ENCODE results near the gene RGS7BP.

The RGS7BP gene

DNA sequence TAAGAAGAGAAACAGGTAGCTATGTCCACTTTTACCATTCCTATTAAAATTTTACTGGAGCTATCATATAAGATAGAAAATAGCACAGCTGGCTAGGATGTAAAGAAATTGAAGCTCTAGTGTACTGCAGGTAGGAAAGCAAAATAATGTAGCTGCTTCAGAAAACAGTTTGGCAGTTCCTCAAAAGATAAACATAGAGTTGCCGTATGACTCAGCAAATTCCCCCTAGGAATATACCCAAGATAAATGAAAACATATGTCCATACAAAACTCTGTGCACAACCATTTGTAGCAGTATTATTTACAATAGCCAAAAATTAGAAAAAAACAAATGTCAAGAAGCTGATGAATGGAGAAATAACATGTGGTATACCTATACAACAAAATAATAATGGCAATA lies 119.9 kb downstream of the RGS7BP start:
- DNase-seq (ENCODE audit: insufficient read length, low spot score) (no peak), FAIRE-seq (no peak)
- no peak for TF ChIP-seq CTCF (IDR thresholded peaks at IDR 0.05; ENCODE audit: insufficient read depth, missing control alignments)

DNA sequence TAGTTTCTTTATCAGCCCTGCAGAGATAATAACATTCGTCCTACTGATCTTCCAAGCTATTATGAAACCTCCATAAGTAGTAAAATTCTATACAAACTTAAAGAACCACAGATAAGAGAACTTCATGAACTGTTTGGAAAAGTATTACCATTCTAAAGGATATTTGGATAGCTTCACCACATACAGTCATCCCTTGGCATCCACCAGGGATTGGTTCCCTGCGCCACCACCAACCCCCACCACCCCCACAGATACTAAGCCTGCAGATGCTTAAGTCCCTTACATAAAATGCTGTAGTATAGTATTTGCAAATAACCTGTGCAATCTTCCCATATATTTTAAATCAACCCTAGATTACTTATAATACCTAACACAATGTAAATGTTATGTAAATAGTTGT lies 123.1 kb downstream of the RGS7BP start:
- FAIRE-seq = no peak
- no peak for TF ChIP-seq CTCF (IDR thresholded peaks at IDR 0.05; ENCODE audit: insufficient read depth, missing control alignments)
- no peak for DNase-seq (ENCODE audit: insufficient read length, low spot score)

GRCh38 chr5:64629841-64630240 lies 124.0 kb downstream of the RGS7BP start:
- no peak for FAIRE-seq
- no peak for DNase-seq (ENCODE audit: insufficient read length, low spot score)
- no peak for TF ChIP-seq CTCF (IDR thresholded peaks at IDR 0.05; ENCODE audit: insufficient read depth, missing control alignments)

GRCh38 chr5:64632251-64632650 lies 126.4 kb downstream of the RGS7BP start:
- DNase-seq (ENCODE audit: insufficient read length, low spot score) = no peak
- no peak for FAIRE-seq
- no peak for TF ChIP-seq CTCF (IDR thresholded peaks at IDR 0.05; ENCODE audit: insufficient read depth, missing control alignments)

GRCh38 chr5:64634997-64635686 lies 129.3 kb downstream of the RGS7BP start:
- DNase-seq (ENCODE audit: insufficient read length, low spot score) = no peak
- peak; percentile 77 for TF ChIP-seq CTCF (IDR thresholded peaks at IDR 0.05; ENCODE audit: insufficient read depth, missing control alignments)
- FAIRE-seq = no peak

DNA sequence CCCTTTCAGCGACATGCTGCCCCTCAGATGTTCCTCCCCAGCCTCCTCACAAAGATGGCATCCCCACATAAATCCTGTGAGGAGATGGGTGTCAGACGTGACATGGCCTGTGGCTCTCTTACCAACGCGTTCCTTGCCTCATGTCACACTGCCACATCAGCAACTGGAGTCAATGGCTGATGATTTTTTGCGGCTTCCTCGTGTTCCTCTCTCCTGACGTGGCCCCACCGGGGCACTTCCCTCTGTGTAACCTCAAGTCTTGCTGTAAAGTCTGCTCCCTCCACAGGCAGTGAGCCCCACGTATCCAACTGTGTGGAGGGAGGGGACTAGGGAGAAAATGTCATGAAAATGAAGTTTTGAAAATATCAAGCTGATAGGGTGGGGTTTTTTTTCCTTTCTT lies 131.3 kb downstream of the RGS7BP start:
- DNase-seq (ENCODE audit: insufficient read length, low spot score) (no peak), FAIRE-seq (no peak)
- TF ChIP-seq CTCF (IDR thresholded peaks at IDR 0.05; ENCODE audit: insufficient read depth, missing control alignments) = no peak

DNA sequence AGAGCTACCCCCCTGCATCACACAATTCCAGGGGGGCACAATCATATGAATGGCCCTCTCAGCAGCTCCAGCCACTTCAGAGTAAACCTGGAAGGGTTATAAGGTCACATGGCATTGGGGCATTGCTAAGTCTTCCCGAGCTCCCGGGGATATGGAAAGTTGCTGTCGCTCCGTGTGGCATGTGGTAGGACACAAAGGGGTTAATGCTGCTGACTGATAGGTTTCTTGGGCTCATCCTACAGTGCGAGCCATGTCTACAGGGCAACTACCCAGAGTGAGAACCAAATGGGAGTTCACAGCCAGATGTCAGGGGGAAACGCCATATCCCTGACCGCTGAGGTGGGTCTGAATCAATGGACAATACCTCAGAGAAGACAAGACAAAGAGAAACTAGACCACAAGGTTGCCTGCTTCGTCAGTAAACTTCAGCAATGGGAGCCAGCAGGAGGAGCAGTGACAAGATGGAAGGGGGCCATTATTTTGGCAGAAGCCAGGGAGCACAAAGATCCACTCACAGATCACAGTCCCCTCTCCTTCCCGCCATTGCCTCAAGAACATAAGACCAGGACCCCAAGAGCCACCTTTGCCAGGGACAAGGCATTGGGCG lies 132.1 kb downstream of the RGS7BP start:
- no peak for TF ChIP-seq CTCF (IDR thresholded peaks at IDR 0.05; ENCODE audit: insufficient read depth, missing control alignments)
- FAIRE-seq (no peak), DNase-seq (ENCODE audit: insufficient read length, low spot score) (no peak)
